ENCODE data around the gene NECTIN2. TPM values are rescaled to one million over a fixed set of nuclear protein-coding genes. Genes with fewer than 3 reads are reported as not detected.

The NECTIN2 gene
- total and polyA plus RNA-seq, 8 donors, result 1.8 to 160 (median 73.8) TPM

DNA sequence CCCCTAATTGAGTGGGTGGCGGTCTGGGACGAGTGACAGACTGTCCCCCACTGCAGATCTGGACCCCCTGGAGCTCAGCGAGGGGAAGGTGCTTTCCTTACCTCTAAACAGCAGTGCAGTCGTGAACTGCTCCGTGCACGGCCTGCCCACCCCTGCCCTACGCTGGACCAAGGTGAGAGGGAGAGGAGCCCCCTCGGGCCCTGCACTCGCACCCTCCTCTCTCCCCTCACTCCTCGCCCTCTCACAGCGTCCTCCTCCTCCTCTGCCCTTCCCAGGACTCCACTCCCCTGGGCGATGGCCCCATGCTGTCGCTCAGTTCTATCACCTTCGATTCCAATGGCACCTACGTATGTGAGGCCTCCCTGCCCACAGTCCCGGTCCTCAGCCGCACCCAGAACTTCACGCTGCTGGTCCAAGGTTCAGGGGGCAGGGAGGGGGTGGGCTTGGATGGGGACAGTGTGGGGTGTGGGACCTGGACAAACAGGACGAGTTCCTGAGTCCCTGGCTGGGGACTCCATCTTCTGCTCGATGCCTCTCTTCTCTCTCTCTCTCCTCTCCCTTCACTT is 27.5 kb upstream of the NECTIN2 start:
- intact Hi-C loops (cut with DNase I; ENCODE audit: low total_unique reads), result no loop called here
- 84 to 90% (median 87%) methylated on average over 18 to 20 of the region's 20 CpGs for WGBS, 5 donors
- Histone ChIP-seq H3K27ac (no peak overlapping the region), H3K36me3 (peaks cover 0 to 37% (median 23%) of the 10 kb centered on the region in 4 donors), H3K9me3 (no peaks in the 10 kb centered on the region), H3K27me3 (peaks cover 0 to 4% (median 0%) of the 10 kb centered on the region in 3 donors), H3K4me1 (peaks cover 0 to 12% (median 10%) of the 10 kb centered on the region in 4 donors), H3K4me3 (no peak overlapping the region)
- TF ChIP-seq, protein P1, sequence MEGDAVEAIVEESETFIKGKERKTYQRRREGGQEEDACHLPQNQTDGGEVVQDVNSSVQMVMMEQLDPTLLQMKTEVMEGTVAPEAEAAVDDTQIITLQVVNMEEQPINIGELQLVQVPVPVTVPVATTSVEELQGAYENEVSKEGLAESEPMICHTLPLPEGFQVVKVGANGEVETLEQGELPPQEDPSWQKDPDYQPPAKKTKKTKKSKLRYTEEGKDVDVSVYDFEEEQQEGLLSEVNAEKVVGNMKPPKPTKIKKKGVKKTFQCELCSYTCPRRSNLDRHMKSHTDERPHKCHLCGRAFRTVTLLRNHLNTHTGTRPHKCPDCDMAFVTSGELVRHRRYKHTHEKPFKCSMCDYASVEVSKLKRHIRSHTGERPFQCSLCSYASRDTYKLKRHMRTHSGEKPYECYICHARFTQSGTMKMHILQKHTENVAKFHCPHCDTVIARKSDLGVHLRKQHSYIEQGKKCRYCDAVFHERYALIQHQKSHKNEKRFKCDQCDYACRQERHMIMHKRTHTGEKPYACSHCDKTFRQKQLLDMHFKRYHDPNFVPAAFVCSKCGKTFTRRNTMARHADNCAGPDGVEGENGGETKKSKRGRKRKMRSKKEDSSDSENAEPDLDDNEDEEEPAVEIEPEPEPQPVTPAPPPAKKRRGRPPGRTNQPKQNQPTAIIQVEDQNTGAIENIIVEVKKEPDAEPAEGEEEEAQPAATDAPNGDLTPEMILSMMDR (IDR thresholded peaks at IDR 0.05), result no peak
- no peak for TF ChIP-seq POLR2AphosphoS5 (IDR thresholded peaks at IDR 0.05)
- no peak for TF ChIP-seq EP300 (IDR thresholded peaks at IDR 0.05)
- TF ChIP-seq POLR2A (IDR thresholded peaks at IDR 0.05), result no peak
- no peak for DNase-seq

DNA sequence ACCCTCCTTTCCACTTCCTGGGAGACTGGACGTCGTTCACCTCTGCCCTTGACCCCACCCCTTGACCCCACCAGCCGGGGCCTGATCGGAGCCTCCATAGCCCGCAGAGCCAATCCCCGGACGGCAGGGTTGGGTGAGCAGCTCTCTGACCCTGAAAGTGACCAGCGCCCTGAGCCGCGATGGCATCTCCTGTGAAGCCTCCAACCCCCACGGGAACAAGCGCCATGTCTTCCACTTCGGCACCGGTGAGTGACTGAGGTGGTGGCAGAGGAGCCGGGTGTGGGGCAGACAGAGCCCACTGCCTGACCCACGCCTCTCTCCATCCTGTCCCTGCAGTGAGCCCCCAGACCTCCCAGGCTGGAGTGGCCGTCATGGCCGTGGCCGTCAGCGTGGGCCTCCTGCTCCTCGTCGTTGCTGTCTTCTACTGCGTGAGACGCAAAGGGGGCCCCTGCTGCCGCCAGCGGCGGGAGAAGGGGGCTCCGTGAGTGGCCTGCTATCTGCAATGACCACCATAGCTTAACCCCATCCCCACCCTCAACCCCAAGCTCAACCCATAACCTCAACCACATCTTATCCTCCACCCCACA is 26.8 kb upstream of the NECTIN2 start:
- no peak for TF ChIP-seq EP300 (IDR thresholded peaks at IDR 0.05)
- no peak for TF ChIP-seq POLR2A (IDR thresholded peaks at IDR 0.05)
- no peak for TF ChIP-seq POLR2AphosphoS5 (IDR thresholded peaks at IDR 0.05)
- TF ChIP-seq, protein P1 (IDR thresholded peaks at IDR 0.05), result no peak
- Histone ChIP-seq H3K27ac (no peak overlapping the region), H3K4me1 (peaks cover 0 to 12% (median 10%) of the 10 kb centered on the region in 4 donors), H3K27me3 (peaks cover 0 to 4% (median 0%) of the 10 kb centered on the region in 3 donors), H3K4me3 (no peak overlapping the region), H3K9me3 (no peaks in the 10 kb centered on the region), H3K36me3 (peaks cover 0 to 29% (median 18%) of the 10 kb centered on the region in 4 donors)
- DNase-seq, result no peak
- 92 to 95% (median 93%) methylated on average over 25 to 28 of the region's 28 CpGs for WGBS, 5 donors
- intact Hi-C loops (cut with DNase I; ENCODE audit: low total_unique reads), result no loop called here

DNA sequence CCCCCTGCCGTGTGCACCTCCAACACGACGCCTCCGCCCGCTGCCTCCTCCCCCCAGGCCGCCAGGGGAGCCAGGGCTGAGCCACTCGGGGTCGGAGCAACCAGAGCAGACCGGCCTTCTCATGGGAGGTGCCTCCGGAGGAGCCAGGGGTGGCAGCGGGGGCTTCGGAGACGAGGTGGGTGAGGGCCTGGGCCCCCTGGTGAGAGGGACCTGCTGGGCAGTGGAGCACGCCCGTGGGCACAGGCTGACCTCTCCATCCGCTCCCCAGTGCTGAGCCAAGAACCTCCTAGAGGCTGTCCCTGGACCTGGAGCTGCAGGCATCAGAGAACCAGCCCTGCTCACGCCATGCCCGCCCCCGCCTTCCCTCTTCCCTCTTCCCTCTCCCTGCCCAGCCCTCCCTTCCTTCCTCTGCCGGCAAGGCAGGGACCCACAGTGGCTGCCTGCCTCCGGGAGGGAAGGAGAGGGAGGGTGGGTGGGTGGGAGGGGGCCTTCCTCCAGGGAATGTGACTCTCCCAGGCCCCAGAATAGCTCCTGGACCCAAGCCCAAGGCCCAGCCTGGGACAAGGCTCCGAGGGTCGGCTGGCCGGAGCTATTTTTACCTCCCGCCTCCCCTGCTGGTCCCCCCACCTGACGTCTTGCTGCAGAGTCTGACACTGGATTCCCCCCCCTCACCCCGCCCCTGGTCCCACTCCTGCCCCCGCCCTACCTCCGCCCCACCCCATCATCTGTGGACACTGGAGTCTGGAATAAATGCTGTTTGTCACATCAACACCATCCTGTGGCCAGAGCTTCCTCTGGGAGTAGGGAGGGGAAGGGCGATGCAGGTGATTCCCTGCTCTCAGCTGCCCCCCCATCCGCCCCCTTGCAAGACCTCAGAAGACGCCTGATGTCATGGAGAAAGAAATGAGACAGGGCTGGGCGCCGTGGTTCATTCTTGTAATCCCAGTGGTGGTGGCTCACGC is 25.2 kb upstream of the NECTIN2 start:
- 51 to 71% (median 62%) methylated on average over 29 to 35 of the region's 35 CpGs for WGBS, 5 donors
- intact Hi-C loops (cut with DNase I; ENCODE audit: low total_unique reads), result no loop called here
- Histone ChIP-seq H3K27ac (peak overlapping the region in 4 of 5 donors; percentile 19 to 69 (median 40)), H3K36me3 (peaks cover 0 to 15% (median 8%) of the 10 kb centered on the region in 4 donors), H3K4me1 (peaks cover 0 to 12% (median 10%) of the 10 kb centered on the region in 4 donors), H3K4me3 (peak overlapping the region in 1 of 4 donors; percentile 3), H3K27me3 (peaks cover 0 to 4% (median 0%) of the 10 kb centered on the region in 3 donors), H3K9me3 (no peaks in the 10 kb centered on the region)
- DNase-seq, result peak in 1 of 2 donors; percentile 74
- TF ChIP-seq POLR2A (IDR thresholded peaks at IDR 0.05) (no peak), EP300 (IDR thresholded peaks at IDR 0.05) (no peak), POLR2AphosphoS5 (IDR thresholded peaks at IDR 0.05) (no peak)
- TF ChIP-seq, protein P1 (IDR thresholded peaks at IDR 0.05), result no peak

DNA sequence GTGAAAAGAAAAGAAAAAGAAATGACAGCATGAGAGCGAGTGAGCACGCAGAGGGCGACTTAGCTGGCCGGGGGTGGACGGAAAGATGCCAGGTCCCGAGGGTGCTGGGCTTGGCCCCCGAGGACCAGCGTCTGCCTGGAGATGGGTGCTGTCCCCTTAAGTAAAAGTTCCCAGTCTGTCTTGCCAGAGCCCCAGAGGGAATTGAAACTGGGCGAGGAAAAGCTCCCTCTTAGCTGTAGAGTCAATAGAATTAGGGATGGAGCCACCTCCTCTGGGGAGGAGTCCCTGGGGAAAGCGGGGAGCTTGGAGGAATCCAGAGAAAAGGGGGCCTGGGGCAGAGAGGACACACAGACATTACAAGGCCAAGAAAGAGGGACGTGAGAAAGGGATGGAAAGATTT is 23.9 kb upstream of the NECTIN2 start:
- DNase-seq, result no peak
- Histone ChIP-seq H3K9me3 (no peaks in the 10 kb centered on the region), H3K4me1 (peaks cover 0 to 12% (median 10%) of the 10 kb centered on the region in 4 donors), H3K27ac (peak overlapping the region in 1 of 5 donors; percentile 46), H3K36me3 (peaks cover 0 to 12% (median 8%) of the 10 kb centered on the region in 4 donors), H3K27me3 (peaks cover 0 to 7% (median 0%) of the 10 kb centered on the region in 3 donors), H3K4me3 (no peak overlapping the region)
- intact Hi-C loops (cut with DNase I; ENCODE audit: low total_unique reads), result no loop called here
- WGBS, 5 donors, result 61 to 70% (median 64%) methylated on average over 11 of the region's 11 CpGs
- TF ChIP-seq POLR2AphosphoS5 (IDR thresholded peaks at IDR 0.05) (no peak), POLR2A (IDR thresholded peaks at IDR 0.05) (no peak), EP300 (IDR thresholded peaks at IDR 0.05) (no peak)
- TF ChIP-seq, protein P1 (IDR thresholded peaks at IDR 0.05), result no peak

Measured in stomach (tissue), 9 donors.